DND-41 (cell line): Measurements from ENCODE around the gene MROH2A.

Source experiments
- ATAC-seq: fragments of 200-7000 bp; cut with Tn5 transposase; 3 replicates; pipeline ENCODE4 v1.9.1; 2021; ENCODE audit warnings: low read depth; ENCODE audit not compliant: insufficient read depth
- DNase-seq: peaks from one replicate; pipeline ENCODE4 v3.0.0-alpha.2; 2020
- H2AFZ ChIP-seq: 2 replicates; pipeline ENCODE4 v1.6.0; 2012; ENCODE audit warnings: low read depth, low read length
- H3K27ac ChIP-seq: 2 replicates; pipeline ENCODE4 v1.5.1; 2012; ENCODE audit warnings: low read length, inconsistent platforms
- H3K27me3 ChIP-seq: fragments of 200-600 bp; sonication (generic); 2 replicates; pipeline ENCODE4 v1.6.0; 2012; ENCODE audit warnings: low read length, mild to moderate bottlenecking, inconsistent platforms; ENCODE audit not compliant: insufficient read depth, poor library complexity
- H3K36me3 ChIP-seq: 2 replicates; pipeline ENCODE4 v1.5.1; 2012; ENCODE audit warnings: low read length, inconsistent platforms; ENCODE audit not compliant: insufficient read depth
- H3K4me1 ChIP-seq: 2 replicates; pipeline ENCODE4 v1.5.1; 2012; ENCODE audit warnings: mild to moderate bottlenecking, low read length; ENCODE audit not compliant: insufficient read depth
- H3K4me2 ChIP-seq: 2 replicates; pipeline ENCODE4 v1.6.0; 2012; ENCODE audit warnings: mild to moderate bottlenecking, moderate library complexity, low read length, inconsistent platforms; ENCODE audit not compliant: insufficient read depth
- H3K4me3 ChIP-seq, 2 experiments: fragments of 200-600 bp in 1 of 2; shearing (Covaris generic) in 1 of 2; 2 replicates each; pipeline ENCODE4 v1.5.1; 2012 to 2016; ENCODE audit warnings: inconsistent platforms in 2 of 2, low read length in 2 of 2, mild to moderate bottlenecking in 2 of 2, low read depth in 1 of 2, moderate library complexity in 1 of 2
- H3K79me2 ChIP-seq: 2 replicates; pipeline ENCODE4 v1.6.0; 2012; ENCODE audit warnings: low read length, inconsistent platforms; ENCODE audit not compliant: insufficient read depth
- H3K9ac ChIP-seq: 2 replicates; pipeline ENCODE4 v1.6.0; 2012; ENCODE audit warnings: low read depth, mild to moderate bottlenecking, inconsistent platforms, low read length, moderate library complexity
- H3K9me3 ChIP-seq: 2 replicates; pipeline ENCODE4 v1.5.1; 2012; ENCODE audit warnings: low read length, moderate library complexity, mild to moderate bottlenecking, inconsistent platforms; ENCODE audit not compliant: insufficient read depth, severe bottlenecking
- H4K20me1 ChIP-seq: 2 replicates; pipeline ENCODE4 v1.6.0; 2012; ENCODE audit warnings: low read length; ENCODE audit not compliant: insufficient read depth
- CTCF ChIP-seq: IDR thresholded peaks from 2 replicates; pipeline ENCODE4 v1.5.1; 2012; ENCODE audit warnings: borderline replicate concordance, low read length, moderate library complexity, mild to moderate bottlenecking; ENCODE audit not compliant: poor library complexity, severe bottlenecking; ENCODE audit errors: extremely low read depth
- EZH2 ChIP-seq: IDR thresholded peaks from 3 replicates; pipeline ENCODE4 v1.6.1; 2012; ENCODE audit warnings: borderline replicate concordance, low read depth, mild to moderate bottlenecking, moderate library complexity, low read length, inconsistent platforms; ENCODE audit not compliant: severe bottlenecking

MROH2A gene

GRCh38 chr2:233837694-233838229 is 59.6 kb downstream of the MROH2A start:
- TF ChIP-seq CTCF (no peak), EZH2 (no peak)
- peak overlapping the region; percentile 14; the same call in 1 of the 2 replicates for H3K4me2 ChIP-seq
- H3K4me1 ChIP-seq = peaks cover 40% of the 10 kb centered on the region
- H2AFZ ChIP-seq = no peak overlapping the region
- ATAC-seq (no peak), DNase-seq (no peak)
- H3K36me3 ChIP-seq = peaks cover 93% of the 10 kb centered on the region
- H3K4me3 ChIP-seq = no peak overlapping the region
- H3K27ac ChIP-seq = no peak overlapping the region
- H3K9ac ChIP-seq = no peak overlapping the region
- H4K20me1 ChIP-seq = peaks cover 63% of the 10 kb centered on the region
- no peaks in the 10 kb centered on the region for H3K9me3 ChIP-seq
- no peaks in the 10 kb centered on the region for H3K27me3 ChIP-seq
- peaks cover 65% of the 10 kb centered on the region for H3K79me2 ChIP-seq

GRCh38 chr2:233838251-233838650 is 60.1 kb downstream of the MROH2A start:
- Histone ChIP-seq H3K4me3 (no peak overlapping the region), H3K9ac (no peak overlapping the region), H3K4me2 (peak overlapping the region; percentile 48; the same call in 1 of the 2 replicates), H3K79me2 (peaks cover 70% of the 10 kb centered on the region), H3K36me3 (peaks cover 95% of the 10 kb centered on the region), H3K9me3 (no peaks in the 10 kb centered on the region), H3K27ac (no peak overlapping the region), H3K4me1 (peaks cover 41% of the 10 kb centered on the region), H2AFZ (no peak overlapping the region), H4K20me1 (peaks cover 65% of the 10 kb centered on the region), H3K27me3 (no peaks in the 10 kb centered on the region)
- DNase-seq = no peak
- TF ChIP-seq EZH2 (no peak), CTCF (no peak)
- no peak for ATAC-seq

- H4K20me1 ChIP-seq = peaks cover 71% of the 10 kb centered on the region
- no peak overlapping the region for H3K9ac ChIP-seq
- H3K27me3 ChIP-seq = no peaks in the 10 kb centered on the region
- H3K4me2 ChIP-seq = peak overlapping the region; percentile 48
- ATAC-seq (no peak), DNase-seq (no peak)
- peaks cover 100% of the 10 kb centered on the region for H3K36me3 ChIP-seq
- peaks cover 45% of the 10 kb centered on the region for H3K4me1 ChIP-seq
- H2AFZ ChIP-seq = no peak overlapping the region
- H3K4me3 ChIP-seq = peak overlapping the region in 1 of 2 experiments; percentile 21; a peak in 1 of 4 replicates
- no peak for TF ChIP-seq EZH2
- no peak for TF ChIP-seq CTCF
- no peaks in the 10 kb centered on the region for H3K9me3 ChIP-seq
- H3K27ac ChIP-seq = no peak overlapping the region
- peaks cover 77% of the 10 kb centered on the region for H3K79me2 ChIP-seq
These were observed 60.8 kb downstream of the MROH2A start for GRCh38 chr2:233838726-233839446.
